GM23338 (cell line): ENCODE measurements around the gene BNC2.
A peak's percentile ranks its signal among the peaks of the same experiment; 100 is the strongest.

ENCODE experiments used
- CREB1 ChIP-seq: fragments of 250-450 bp; sonication (Bioruptor Pico); IDR thresholded peaks from 2 replicates; pipeline ENCODE4 v1.5.0; 2020; ENCODE audit warnings: low read depth, mild to moderate bottlenecking, moderate library complexity
- EZH2 ChIP-seq: fragments of 200-600 bp; sonication (generic); IDR thresholded peaks from one replicate; pipeline ENCODE4 v1.8.0; 2017; ENCODE audit warnings: antibody characterized with exemption, mild to moderate bottlenecking, low read depth; ENCODE audit not compliant: unreplicated experiment
- EZH2phosphoT487 ChIP-seq: fragments of 200-600 bp; sonication (generic); IDR thresholded peaks from one replicate; pipeline ENCODE4 v1.8.1; 2018; ENCODE audit warnings: antibody characterized with exemption; ENCODE audit not compliant: unreplicated experiment
- JUNB ChIP-seq: IDR thresholded peaks from one replicate; pipeline ENCODE4 v1.6.1; 2016; ENCODE audit warnings: antibody characterized with exemption; ENCODE audit not compliant: unreplicated experiment
- NANOG ChIP-seq: IDR thresholded peaks from 2 replicates; pipeline ENCODE4 v1.6.1; 2016; ENCODE audit warnings: antibody characterized with exemption, borderline replicate concordance
- POLR2AphosphoS5 ChIP-seq: IDR thresholded peaks from 2 replicates; pipeline ENCODE4 v1.6.1; 2016; ENCODE audit warnings: antibody characterized with exemption, low read depth
- STAT1 ChIP-seq: IDR thresholded peaks from one replicate; pipeline ENCODE4 v1.6.1; 2016; ENCODE audit warnings: antibody characterized with exemption; ENCODE audit not compliant: unreplicated experiment
- ZNF114 ChIP-seq: fragments of 250-450 bp; sonication (Bioruptor Pico); IDR thresholded peaks from 2 replicates; pipeline ENCODE4 v1.5.0; 2020; ENCODE audit warnings: mild to moderate bottlenecking, moderate library complexity
- ZNF331 ChIP-seq: fragments of 250-450 bp; sonication (Bioruptor Pico); IDR thresholded peaks from 2 replicates; pipeline ENCODE4 v1.5.0; 2020; ENCODE audit warnings: low read depth, mild to moderate bottlenecking, moderate library complexity
- TF ChIP-seq, protein P1 (sequence below), 2 experiments: fragments of 200-600 bp in 1 of 2; sonication (generic) in 1 of 2; conservative IDR thresholded peaks; 2 replicates each; pipeline versions ENCODE4 v1.5.1 to v1.6.1; 2016 to 2017; ENCODE audit warnings: antibody characterized with exemption in 2 of 2, low read depth in 2 of 2, mild to moderate bottlenecking in 2 of 2, moderate library complexity in 1 of 2
- TF ChIP-seq, protein P2 (sequence below): IDR thresholded peaks from one replicate; pipeline ENCODE4 v1.6.1; 2018; ENCODE audit warnings: antibody characterized with exemption; ENCODE audit not compliant: unreplicated experiment
- TF ChIP-seq, protein P3 (sequence below): IDR thresholded peaks from 2 replicates; pipeline ENCODE4 v1.6.1; 2016; ENCODE audit warnings: antibody characterized with exemption
- TF ChIP-seq, protein P4 (sequence below): fragments of 250-450 bp; sonication (Bioruptor Pico); IDR thresholded peaks from 2 replicates; pipeline ENCODE4 v1.5.0; 2020; ENCODE audit warnings: mild to moderate bottlenecking, moderate library complexity

DNA sequence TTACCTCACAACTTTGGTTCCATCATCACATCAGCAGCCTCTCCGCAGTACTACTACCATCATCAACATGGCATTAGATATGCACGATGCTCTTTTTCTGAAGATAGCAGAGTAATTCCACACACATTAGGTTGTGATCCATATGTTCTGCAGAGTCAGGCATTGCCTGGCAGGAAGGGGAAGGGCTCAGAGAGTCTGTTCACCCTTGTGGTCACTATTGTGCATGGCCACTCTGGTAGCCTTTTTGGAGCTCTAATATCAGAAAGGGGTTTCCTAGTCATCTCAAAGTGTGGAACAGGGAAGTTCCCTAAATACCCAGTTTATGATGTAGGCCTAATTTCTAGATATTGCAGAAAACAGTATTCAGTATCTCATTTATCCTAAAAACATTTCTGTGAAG lies 373.6 kb downstream of the BNC2 start:
- TF ChIP-seq, protein P1, sequence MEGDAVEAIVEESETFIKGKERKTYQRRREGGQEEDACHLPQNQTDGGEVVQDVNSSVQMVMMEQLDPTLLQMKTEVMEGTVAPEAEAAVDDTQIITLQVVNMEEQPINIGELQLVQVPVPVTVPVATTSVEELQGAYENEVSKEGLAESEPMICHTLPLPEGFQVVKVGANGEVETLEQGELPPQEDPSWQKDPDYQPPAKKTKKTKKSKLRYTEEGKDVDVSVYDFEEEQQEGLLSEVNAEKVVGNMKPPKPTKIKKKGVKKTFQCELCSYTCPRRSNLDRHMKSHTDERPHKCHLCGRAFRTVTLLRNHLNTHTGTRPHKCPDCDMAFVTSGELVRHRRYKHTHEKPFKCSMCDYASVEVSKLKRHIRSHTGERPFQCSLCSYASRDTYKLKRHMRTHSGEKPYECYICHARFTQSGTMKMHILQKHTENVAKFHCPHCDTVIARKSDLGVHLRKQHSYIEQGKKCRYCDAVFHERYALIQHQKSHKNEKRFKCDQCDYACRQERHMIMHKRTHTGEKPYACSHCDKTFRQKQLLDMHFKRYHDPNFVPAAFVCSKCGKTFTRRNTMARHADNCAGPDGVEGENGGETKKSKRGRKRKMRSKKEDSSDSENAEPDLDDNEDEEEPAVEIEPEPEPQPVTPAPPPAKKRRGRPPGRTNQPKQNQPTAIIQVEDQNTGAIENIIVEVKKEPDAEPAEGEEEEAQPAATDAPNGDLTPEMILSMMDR (conservative IDR thresholded peaks at IDR 0.05; ENCODE audit: low read depth in 2 of 2) = peak in 1 of 2 experiments; percentile 39; a peak in 2 of 4 replicates
- TF ChIP-seq POLR2AphosphoS5 = no peak
- no peak for TF ChIP-seq JUNB
- TF ChIP-seq, protein P2, sequence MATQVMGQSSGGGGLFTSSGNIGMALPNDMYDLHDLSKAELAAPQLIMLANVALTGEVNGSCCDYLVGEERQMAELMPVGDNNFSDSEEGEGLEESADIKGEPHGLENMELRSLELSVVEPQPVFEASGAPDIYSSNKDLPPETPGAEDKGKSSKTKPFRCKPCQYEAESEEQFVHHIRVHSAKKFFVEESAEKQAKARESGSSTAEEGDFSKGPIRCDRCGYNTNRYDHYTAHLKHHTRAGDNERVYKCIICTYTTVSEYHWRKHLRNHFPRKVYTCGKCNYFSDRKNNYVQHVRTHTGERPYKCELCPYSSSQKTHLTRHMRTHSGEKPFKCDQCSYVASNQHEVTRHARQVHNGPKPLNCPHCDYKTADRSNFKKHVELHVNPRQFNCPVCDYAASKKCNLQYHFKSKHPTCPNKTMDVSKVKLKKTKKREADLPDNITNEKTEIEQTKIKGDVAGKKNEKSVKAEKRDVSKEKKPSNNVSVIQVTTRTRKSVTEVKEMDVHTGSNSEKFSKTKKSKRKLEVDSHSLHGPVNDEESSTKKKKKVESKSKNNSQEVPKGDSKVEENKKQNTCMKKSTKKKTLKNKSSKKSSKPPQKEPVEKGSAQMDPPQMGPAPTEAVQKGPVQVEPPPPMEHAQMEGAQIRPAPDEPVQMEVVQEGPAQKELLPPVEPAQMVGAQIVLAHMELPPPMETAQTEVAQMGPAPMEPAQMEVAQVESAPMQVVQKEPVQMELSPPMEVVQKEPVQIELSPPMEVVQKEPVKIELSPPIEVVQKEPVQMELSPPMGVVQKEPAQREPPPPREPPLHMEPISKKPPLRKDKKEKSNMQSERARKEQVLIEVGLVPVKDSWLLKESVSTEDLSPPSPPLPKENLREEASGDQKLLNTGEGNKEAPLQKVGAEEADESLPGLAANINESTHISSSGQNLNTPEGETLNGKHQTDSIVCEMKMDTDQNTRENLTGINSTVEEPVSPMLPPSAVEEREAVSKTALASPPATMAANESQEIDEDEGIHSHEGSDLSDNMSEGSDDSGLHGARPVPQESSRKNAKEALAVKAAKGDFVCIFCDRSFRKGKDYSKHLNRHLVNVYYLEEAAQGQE = no peak
- TF ChIP-seq EZH2phosphoT487 = no peak
- no peak for TF ChIP-seq STAT1
- TF ChIP-seq EZH2 = no peak
- TF ChIP-seq CREB1 (CRISPR knock-in tag) = no peak
- no peak for TF ChIP-seq ZNF331 (CRISPR knock-in tag)
- TF ChIP-seq ZNF114 (CRISPR knock-in tag) = no peak
- TF ChIP-seq NANOG = no peak
- TF ChIP-seq, protein P3, sequence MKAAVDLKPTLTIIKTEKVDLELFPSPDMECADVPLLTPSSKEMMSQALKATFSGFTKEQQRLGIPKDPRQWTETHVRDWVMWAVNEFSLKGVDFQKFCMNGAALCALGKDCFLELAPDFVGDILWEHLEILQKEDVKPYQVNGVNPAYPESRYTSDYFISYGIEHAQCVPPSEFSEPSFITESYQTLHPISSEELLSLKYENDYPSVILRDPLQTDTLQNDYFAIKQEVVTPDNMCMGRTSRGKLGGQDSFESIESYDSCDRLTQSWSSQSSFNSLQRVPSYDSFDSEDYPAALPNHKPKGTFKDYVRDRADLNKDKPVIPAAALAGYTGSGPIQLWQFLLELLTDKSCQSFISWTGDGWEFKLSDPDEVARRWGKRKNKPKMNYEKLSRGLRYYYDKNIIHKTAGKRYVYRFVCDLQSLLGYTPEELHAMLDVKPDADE = no peak
- TF ChIP-seq, protein P4, sequence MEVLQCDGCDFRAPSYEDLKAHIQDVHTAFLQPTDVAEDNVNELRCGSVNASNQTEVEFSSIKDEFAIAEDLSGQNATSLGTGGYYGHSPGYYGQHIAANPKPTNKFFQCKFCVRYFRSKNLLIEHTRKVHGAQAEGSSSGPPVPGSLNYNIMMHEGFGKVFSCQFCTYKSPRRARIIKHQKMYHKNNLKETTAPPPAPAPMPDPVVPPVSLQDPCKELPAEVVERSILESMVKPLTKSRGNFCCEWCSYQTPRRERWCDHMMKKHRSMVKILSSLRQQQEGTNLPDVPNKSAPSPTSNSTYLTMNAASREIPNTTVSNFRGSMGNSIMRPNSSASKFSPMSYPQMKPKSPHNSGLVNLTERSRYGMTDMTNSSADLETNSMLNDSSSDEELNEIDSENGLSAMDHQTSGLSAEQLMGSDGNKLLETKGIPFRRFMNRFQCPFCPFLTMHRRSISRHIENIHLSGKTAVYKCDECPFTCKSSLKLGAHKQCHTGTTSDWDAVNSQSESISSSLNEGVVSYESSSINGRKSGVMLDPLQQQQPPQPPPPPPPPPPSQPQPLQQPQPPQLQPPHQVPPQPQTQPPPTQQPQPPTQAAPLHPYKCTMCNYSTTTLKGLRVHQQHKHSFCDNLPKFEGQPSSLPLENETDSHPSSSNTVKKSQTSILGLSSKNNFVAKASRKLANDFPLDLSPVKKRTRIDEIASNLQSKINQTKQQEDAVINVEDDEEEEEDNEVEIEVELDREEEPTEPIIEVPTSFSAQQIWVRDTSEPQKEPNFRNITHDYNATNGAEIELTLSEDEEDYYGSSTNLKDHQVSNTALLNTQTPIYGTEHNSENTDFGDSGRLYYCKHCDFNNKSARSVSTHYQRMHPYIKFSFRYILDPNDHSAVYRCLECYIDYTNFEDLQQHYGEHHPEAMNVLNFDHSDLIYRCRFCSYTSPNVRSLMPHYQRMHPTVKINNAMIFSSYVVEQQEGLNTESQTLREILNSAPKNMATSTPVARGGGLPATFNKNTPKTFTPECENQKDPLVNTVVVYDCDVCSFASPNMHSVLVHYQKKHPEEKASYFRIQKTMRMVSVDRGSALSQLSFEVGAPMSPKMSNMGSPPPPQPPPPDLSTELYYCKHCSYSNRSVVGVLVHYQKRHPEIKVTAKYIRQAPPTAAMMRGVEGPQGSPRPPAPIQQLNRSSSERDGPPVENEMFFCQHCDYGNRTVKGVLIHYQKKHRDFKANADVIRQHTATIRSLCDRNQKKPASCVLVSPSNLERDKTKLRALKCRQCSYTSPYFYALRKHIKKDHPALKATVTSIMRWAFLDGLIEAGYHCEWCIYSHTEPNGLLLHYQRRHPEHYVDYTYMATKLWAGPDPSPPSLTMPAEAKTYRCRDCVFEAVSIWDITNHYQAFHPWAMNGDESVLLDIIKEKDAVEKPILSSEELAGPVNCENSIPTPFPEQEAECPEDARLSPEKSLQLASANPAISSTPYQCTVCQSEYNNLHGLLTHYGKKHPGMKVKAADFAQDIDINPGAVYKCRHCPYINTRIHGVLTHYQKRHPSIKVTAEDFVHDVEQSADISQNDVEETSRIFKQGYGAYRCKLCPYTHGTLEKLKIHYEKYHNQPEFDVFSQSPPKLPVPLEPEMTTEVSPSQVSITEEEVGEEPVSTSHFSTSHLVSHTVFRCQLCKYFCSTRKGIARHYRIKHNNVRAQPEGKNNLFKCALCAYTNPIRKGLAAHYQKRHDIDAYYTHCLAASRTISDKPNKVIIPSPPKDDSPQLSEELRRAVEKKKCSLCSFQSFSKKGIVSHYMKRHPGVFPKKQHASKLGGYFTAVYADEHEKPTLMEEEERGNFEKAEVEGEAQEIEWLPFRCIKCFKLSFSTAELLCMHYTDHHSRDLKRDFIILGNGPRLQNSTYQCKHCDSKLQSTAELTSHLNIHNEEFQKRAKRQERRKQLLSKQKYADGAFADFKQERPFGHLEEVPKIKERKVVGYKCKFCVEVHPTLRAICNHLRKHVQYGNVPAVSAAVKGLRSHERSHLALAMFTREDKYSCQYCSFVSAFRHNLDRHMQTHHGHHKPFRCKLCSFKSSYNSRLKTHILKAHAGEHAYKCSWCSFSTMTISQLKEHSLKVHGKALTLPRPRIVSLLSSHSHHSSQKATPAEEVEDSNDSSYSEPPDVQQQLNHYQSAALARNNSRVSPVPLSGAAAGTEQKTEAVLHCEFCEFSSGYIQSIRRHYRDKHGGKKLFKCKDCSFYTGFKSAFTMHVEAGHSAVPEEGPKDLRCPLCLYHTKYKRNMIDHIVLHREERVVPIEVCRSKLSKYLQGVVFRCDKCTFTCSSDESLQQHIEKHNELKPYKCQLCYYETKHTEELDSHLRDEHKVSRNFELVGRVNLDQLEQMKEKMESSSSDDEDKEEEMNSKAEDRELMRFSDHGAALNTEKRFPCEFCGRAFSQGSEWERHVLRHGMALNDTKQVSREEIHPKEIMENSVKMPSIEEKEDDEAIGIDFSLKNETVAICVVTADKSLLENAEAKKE (CRISPR knock-in tag) = no peak
